NOMO-1 (cell line): Measurements from ENCODE around the gene CXCR6.
"Not testable (repeated sequence)": the region's sequence is repeated elsewhere in the genome, so short reads cannot be mapped to it uniquely, and the experiment has no call there.

Source experiments
- DNase-seq, 2 experiments: peaks; one replicate each; lab custom pipeline; 2025; ENCODE audit not compliant: unreplicated experiment in 2 of 2; lab: John Stamatoyannopoulos, UW

CXCR6 gene

GRCh38 chr3:45985532-45986302 lies 42.5 kb downstream of the CXCR6 start:
- no peak for DNase-seq

GRCh38 chr3:45986303-45986982 lies 43.2 kb downstream of the CXCR6 start:
- no peak for DNase-seq

GRCh38 chr3:45987368-45988291 lies 44.4 kb downstream of the CXCR6 start:
- peak in 1 of 2 experiments; percentile 50 for DNase-seq

- DNase-seq, result peak; percentile 58 to 65
These were observed 45.1 kb downstream of the CXCR6 start for GRCh38 chr3:45988362-45988761.

- peak in 1 of 2 experiments; percentile 16 for DNase-seq
These were observed 45.5 kb downstream of the CXCR6 start for GRCh38 chr3:45988804-45989203.

- DNase-seq, result no peak
These were observed 46.9 kb downstream of the CXCR6 start for GRCh38 chr3:45990181-45990580.

GRCh38 chr3:45991341-45991740 lies 48.1 kb downstream of the CXCR6 start:
- no peak for DNase-seq

GRCh38 chr3:45992133-45992729 lies 49.0 kb downstream of the CXCR6 start:
- DNase-seq, result peak in 1 of 2 experiments; percentile 28

GRCh38 chr3:45992821-45993221 lies 49.6 kb downstream of the CXCR6 start:
- DNase-seq, result no peak

GRCh38 chr3:45993421-45994027 lies 50.3 kb downstream of the CXCR6 start:
- peak in 1 of 2 experiments; percentile 5 for DNase-seq

GRCh38 chr3:45994419-45995235 lies 51.4 kb downstream of the CXCR6 start:
- peak in 1 of 2 experiments; percentile 21 for DNase-seq

GRCh38 chr3:45995236-45996192 lies 52.2 kb downstream of the CXCR6 start, which contains the start of gene FYCO1:
Gene FYCO1, minus strand, starts transcription at chr3:45995824. Its CDS starts 10,914 bp downstream, at chr3:45984910.
- peak; percentile 91 to 92 for DNase-seq

GRCh38 chr3:45997499-45997898 lies 54.2 kb downstream of the CXCR6 start:
- not testable (repeated sequence) for DNase-seq

GRCh38 chr3:45997942-45998341 lies 54.7 kb downstream of the CXCR6 start:
- DNase-seq, result no peak
